ENCODE data around the gene CAV2. TPM values are rescaled to one million over a fixed set of nuclear protein-coding genes. Genes with fewer than 3 reads are reported as not detected.

The CAV2 gene
- total RNA-seq, 1 donor from 2014 or later = not detected

- DNase-seq (no peak), ATAC-seq (ENCODE audit: low read depth) (no peak)
- CTCF ChIA-PET = no interaction called here
- no peak overlapping the region for H3K27ac Mint-ChIP-seq
- no peak for TF ChIP-seq CTCF (IDR thresholded peaks at IDR 0.05)
- POLR2A ChIA-PET = no interaction called here
- no peaks in the 10 kb centered on the region for H3K4me1 Mint-ChIP-seq
- H3K36me3 Mint-ChIP-seq (ENCODE audit: low read depth) = no peaks in the 10 kb centered on the region
- H3K4me3 Mint-ChIP-seq = no peak overlapping the region
- H3K9me3 Mint-ChIP-seq = peaks cover 3% of the 10 kb centered on the region
- intact Hi-C loops (cut with micrococcal nuclease) = no loop called here
- H3K27me3 Mint-ChIP-seq = peaks cover 17% of the 10 kb centered on the region
These were observed 38.6 kb downstream of the CAV2 start for GRCh38 chr7:116538138-116538537.

- Mint-ChIP-seq H3K27ac (no peak overlapping the region), H3K4me3 (no peak overlapping the region), H3K4me1 (no peaks in the 10 kb centered on the region), H3K9me3 (peaks cover 3% of the 10 kb centered on the region), H3K36me3 (ENCODE audit: low read depth) (no peaks in the 10 kb centered on the region), H3K27me3 (peaks cover 17% of the 10 kb centered on the region)
- no peak for ATAC-seq (ENCODE audit: low read depth)
- ChIA-PET CTCF (interaction anchor here (1.3 kb wide), 1 partner anchor 14 kb away, joined by 5 read pairs; no protein-coding TSS in a partner anchor), POLR2A (no interaction called here)
- TF ChIP-seq CTCF (IDR thresholded peaks at IDR 0.05) = no peak
- DNase-seq = no peak
- intact Hi-C loops (cut with micrococcal nuclease) = no loop called here
These were observed 40.3 kb downstream of the CAV2 start for GRCh38 chr7:116539879-116540278.

- H3K9me3 Mint-ChIP-seq = peaks cover 3% of the 10 kb centered on the region
- H3K4me1 Mint-ChIP-seq = no peaks in the 10 kb centered on the region
- DNase-seq = no peak
- intact Hi-C loops (cut with micrococcal nuclease) = no loop called here
- peaks cover 17% of the 10 kb centered on the region for H3K27me3 Mint-ChIP-seq
- no peak overlapping the region for H3K4me3 Mint-ChIP-seq
- no peaks in the 10 kb centered on the region for H3K36me3 Mint-ChIP-seq (ENCODE audit: low read depth)
- ATAC-seq (ENCODE audit: low read depth) = no peak
- TF ChIP-seq CTCF (IDR thresholded peaks at IDR 0.05) = no peak
- no peak overlapping the region for H3K27ac Mint-ChIP-seq
- ChIA-PET POLR2A (no interaction called here), CTCF (interaction anchor here (1.3 to 1.9 kb wide), 2 partner anchors 15 kb away, joined by 4 to 5 read pairs; no protein-coding TSS in a partner anchor)
These were observed 41.2 kb downstream of the CAV2 start for GRCh38 chr7:116540743-116541142.

- Mint-ChIP-seq H3K27ac (no peak overlapping the region), H3K27me3 (peaks cover 17% of the 10 kb centered on the region), H3K4me3 (no peak overlapping the region), H3K36me3 (ENCODE audit: low read depth) (no peaks in the 10 kb centered on the region), H3K4me1 (no peaks in the 10 kb centered on the region), H3K9me3 (peaks cover 3% of the 10 kb centered on the region)
- ChIA-PET CTCF (interaction anchor here (1.9 kb wide), 1 partner anchor 16 kb away, joined by 4 read pairs; no protein-coding TSS in a partner anchor), POLR2A (no interaction called here)
- no peak for ATAC-seq (ENCODE audit: low read depth)
- no peak for TF ChIP-seq CTCF (IDR thresholded peaks at IDR 0.05)
- intact Hi-C loops (cut with micrococcal nuclease) = no loop called here
- DNase-seq = no peak
These were observed 42.4 kb downstream of the CAV2 start for GRCh38 chr7:116541951-116542350.

GRCh38 chr7:116542618-116543017, 43.1 kb downstream of the CAV2 start:
- ChIA-PET POLR2A (no interaction called here), CTCF (interaction anchor here (0.6 to 1.9 kb wide), 2 partner anchors 17 to 1559 kb away, joined by 4 read pairs; no protein-coding TSS in a partner anchor)
- DNase-seq = no peak
- Mint-ChIP-seq H3K27me3 (peaks cover 17% of the 10 kb centered on the region), H3K27ac (no peak overlapping the region), H3K4me3 (no peak overlapping the region), H3K9me3 (peaks cover 3% of the 10 kb centered on the region), H3K4me1 (no peaks in the 10 kb centered on the region), H3K36me3 (ENCODE audit: low read depth) (no peaks in the 10 kb centered on the region)
- intact Hi-C loops (cut with micrococcal nuclease) = no loop called here
- ATAC-seq (ENCODE audit: low read depth) = no peak
- no peak for TF ChIP-seq CTCF (IDR thresholded peaks at IDR 0.05)
